ENCODE results near the gene XXYLT1.
"Not testable (repeated sequence)": the region's sequence is repeated elsewhere in the genome, so short reads cannot be mapped to it uniquely, and the experiment has no call there.

The XXYLT1 gene

DNA sequence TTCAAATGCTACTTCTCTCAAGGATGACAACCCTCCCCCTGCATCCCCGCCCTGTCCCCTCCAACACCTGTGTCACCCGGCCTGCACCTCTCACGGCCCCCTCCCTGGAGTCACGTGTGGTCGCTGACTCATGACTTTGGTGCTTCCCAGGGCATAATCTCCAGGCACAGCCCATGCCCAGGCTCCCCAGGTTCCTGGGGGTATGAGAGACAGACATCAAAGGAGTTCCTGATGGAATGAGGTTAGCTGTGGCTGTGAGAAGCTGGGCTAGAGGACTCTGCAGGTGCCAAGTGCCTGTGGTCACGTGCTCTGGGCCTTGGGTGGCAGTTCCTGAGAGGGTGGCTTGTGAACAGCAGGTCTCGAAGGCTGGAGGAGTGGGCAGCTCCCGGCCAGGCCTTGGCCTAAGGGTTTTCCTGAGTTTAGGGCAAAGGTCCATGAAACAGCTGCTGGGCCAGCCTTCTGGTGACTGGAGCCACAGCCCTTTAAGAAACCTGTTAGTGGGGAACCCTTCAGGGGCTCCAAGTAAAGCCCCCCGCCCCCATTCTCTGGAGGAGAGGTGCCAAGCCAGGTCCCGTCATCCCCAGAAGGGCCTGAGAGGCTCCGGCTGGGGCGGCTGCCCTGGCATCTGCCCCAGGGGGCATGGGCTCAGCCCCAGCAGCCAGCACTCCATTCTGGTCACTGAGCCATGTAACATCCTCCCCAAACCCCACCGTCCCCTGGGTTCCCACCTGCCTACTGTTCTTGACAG lies 230.0 kb downstream of the XXYLT1 start:
- no peak for DNase-seq (ENCODE audit: low spot score)
- TF ChIP-seq, protein P1, sequence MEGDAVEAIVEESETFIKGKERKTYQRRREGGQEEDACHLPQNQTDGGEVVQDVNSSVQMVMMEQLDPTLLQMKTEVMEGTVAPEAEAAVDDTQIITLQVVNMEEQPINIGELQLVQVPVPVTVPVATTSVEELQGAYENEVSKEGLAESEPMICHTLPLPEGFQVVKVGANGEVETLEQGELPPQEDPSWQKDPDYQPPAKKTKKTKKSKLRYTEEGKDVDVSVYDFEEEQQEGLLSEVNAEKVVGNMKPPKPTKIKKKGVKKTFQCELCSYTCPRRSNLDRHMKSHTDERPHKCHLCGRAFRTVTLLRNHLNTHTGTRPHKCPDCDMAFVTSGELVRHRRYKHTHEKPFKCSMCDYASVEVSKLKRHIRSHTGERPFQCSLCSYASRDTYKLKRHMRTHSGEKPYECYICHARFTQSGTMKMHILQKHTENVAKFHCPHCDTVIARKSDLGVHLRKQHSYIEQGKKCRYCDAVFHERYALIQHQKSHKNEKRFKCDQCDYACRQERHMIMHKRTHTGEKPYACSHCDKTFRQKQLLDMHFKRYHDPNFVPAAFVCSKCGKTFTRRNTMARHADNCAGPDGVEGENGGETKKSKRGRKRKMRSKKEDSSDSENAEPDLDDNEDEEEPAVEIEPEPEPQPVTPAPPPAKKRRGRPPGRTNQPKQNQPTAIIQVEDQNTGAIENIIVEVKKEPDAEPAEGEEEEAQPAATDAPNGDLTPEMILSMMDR (IDR thresholded peaks at IDR 0.05; ENCODE audit: extremely low read depth, insufficient read depth, missing control alignments), result no peak
- in situ Hi-C loops (cut with MboI; ENCODE audit: low pct_unique_long_range_greater_than_20kb, low sequenced_read_pairs, unreplicated experiment), result no loop called here

DNA sequence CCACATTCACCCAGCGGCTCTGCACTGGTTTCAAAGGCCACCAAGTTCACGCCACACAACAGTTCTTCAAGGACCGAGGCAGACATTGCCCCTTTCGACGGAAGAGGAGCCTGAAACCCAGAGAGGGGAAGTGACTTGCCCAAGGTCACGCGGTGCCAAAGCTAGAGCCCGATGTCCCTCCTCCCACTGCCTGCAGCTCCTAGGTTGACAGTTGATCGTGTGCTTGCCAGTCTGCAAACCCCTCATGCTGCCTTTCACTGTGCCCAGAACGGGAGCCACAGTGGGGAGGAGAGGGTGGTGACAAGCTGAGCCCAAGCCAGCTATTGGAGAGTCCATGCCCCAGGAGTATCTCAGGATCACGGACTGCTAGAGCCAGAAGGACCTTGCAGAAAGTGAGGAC lies 230.9 kb downstream of the XXYLT1 start:
- TF ChIP-seq, protein P1 (IDR thresholded peaks at IDR 0.05; ENCODE audit: extremely low read depth, insufficient read depth, missing control alignments), result no peak
- no peak for DNase-seq (ENCODE audit: low spot score)
- in situ Hi-C loops (cut with MboI; ENCODE audit: low pct_unique_long_range_greater_than_20kb, low sequenced_read_pairs, unreplicated experiment), result no loop called here

DNA sequence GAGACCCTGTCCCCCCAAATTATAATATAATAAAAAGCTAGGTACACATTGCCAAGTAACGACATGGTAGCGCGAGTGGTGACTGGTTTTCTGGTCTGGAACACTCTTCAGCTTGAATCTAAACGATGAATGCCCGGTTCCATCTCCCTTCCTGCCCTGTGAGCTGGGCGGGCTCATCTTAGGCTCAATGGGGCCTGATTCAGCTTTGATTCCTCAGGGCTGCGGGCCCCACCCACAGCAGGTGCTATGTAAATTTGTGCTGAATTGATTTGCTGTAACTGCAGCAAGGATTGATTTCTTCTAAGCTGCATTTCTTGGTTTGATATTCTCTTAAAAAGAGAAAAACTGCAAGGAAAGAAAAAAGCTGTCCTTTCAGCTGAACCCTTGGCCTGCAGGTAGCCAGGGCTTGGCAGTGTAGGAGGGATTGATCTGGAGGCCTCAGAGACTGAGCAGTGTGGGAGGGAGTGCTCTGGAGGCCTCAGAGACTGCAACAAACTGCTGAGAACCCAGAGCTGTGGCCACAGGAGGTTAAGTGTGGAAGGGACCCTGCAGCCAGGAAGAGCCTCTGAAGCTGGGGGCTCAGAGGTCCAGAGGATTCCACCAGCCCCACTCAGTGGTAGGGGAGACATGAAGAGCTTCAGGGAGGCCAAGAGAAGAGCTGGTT lies 231.6 kb downstream of the XXYLT1 start:
- in situ Hi-C loops (cut with MboI; ENCODE audit: low pct_unique_long_range_greater_than_20kb, low sequenced_read_pairs, unreplicated experiment), result no loop called here
- TF ChIP-seq, protein P1 (IDR thresholded peaks at IDR 0.05; ENCODE audit: extremely low read depth, insufficient read depth, missing control alignments), result no peak
- no peak for DNase-seq (ENCODE audit: low spot score)

DNA sequence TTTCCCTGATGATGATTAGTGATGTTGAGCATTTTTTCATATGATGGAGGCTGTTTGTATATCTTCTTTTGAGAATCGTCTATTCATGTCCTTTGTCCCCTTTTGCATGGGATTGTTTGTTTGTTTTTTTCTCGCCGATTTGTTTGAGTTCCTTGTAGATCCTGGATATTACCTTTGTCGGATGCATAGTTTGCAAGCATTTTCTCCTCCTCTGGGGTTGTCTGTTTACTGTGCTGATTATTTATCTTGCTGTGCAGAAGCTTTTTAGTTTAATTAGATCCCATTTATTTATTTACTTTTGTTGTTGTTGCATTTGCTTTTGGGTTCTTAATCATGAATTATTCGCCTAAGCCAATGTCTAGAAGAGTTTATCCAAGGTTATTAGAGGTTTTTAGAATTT lies 232.8 kb downstream of the XXYLT1 start:
- TF ChIP-seq, protein P1 (IDR thresholded peaks at IDR 0.05; ENCODE audit: extremely low read depth, insufficient read depth, missing control alignments), result no peak
- DNase-seq (ENCODE audit: low spot score), result no peak
- in situ Hi-C loops (cut with MboI; ENCODE audit: low pct_unique_long_range_greater_than_20kb, low sequenced_read_pairs, unreplicated experiment), result no loop called here

DNA sequence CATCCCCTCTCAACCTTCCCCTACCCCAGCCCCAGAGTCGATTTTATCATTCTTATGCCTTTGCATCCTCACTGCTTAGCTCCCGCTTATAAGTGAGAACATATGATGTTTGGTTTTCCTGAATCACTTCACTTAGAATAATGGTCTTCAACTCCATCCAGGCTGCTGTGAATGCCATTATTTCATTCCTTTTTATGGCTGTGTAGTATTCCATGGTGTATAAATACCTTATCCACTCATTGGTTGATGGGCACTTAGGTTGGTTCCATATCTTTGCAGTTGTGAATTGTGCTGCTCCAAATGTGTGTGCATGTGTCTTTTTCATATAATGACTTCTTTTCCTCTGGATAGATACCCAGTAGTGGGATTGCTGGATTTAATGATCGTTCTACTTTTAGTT lies 233.4 kb downstream of the XXYLT1 start:
- in situ Hi-C loops (cut with MboI; ENCODE audit: low pct_unique_long_range_greater_than_20kb, low sequenced_read_pairs, unreplicated experiment); DNase-seq (ENCODE audit: low spot score): not testable (repeated sequence)

DNA sequence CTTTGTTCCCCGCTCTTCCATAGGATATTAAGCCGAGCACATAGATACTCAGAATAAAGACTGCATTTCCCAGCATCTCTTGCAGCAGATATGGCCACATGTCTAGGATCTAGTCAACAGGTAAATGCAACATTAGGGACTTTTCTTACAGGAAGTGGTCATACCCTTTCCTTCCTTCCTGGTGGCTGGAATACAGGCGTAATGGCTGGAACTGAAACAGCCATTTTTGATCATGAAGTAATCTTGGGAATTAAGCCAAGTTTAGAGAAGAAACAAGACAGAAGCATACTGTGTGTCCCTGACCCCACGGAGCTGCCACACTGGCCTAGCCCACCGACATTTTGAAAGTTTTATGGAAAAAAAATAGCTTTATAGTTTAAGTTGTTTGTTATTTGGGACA lies 234.0 kb downstream of the XXYLT1 start:
- TF ChIP-seq, protein P1 (IDR thresholded peaks at IDR 0.05; ENCODE audit: extremely low read depth, insufficient read depth, missing control alignments), result no peak
- in situ Hi-C loops (cut with MboI; ENCODE audit: low pct_unique_long_range_greater_than_20kb, low sequenced_read_pairs, unreplicated experiment), result no loop called here
- no peak for DNase-seq (ENCODE audit: low spot score)

DNA sequence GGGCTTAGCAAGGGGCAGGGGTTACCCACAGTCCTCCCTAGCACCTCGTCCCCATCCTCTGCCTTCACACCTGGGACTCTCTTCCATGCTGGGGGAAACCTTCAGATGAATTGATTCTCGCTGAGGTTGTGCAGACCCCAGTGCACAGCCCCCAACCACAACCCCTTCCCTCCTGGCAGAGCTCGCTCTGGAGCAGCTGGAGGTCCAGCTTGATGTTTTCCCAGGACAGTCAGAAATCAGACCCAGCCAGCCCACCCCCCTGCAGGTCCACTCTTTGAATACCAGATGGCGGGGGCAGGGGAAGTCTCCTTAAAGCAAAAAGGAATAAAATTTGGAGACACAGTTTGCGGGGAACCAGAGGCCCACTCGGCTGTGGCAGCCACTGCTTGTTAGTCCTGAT lies 234.4 kb downstream of the XXYLT1 start:
- in situ Hi-C loops (cut with MboI; ENCODE audit: low pct_unique_long_range_greater_than_20kb, low sequenced_read_pairs, unreplicated experiment), result no loop called here
- TF ChIP-seq, protein P1 (IDR thresholded peaks at IDR 0.05; ENCODE audit: extremely low read depth, insufficient read depth, missing control alignments), result no peak
- DNase-seq (ENCODE audit: low spot score), result no peak
